T-helper 2 cell (primary cell): ENCODE data around the gene CARS1.

ENCODE experiments used
- DNase-seq, 5 experiments: peaks; one replicate each; pipeline versions ENCODE4 v3.0.0 to v3.0.0-alpha.2; 2012 to 2022

The CARS1 gene

DNA sequence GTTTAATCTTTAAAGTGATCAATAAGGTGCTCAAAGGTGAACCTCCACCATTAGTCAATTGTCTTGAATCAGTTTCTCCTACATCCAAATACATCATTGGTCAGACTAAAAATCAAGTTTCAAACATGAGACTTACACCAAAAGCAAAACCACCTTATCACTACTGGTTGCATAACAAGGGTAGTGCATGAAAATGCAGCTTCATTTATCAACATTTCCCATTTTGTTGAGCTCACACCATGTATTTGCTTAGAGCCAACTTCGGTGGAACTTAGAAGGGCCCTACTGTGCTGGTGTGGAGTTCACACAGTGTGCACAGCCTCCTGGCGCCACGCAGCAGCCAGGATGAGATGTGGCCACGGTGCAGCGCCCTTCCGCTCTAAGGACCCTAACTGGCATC lies 104.9 kb downstream of the CARS1 start:
- DNase-seq = no peak

DNA sequence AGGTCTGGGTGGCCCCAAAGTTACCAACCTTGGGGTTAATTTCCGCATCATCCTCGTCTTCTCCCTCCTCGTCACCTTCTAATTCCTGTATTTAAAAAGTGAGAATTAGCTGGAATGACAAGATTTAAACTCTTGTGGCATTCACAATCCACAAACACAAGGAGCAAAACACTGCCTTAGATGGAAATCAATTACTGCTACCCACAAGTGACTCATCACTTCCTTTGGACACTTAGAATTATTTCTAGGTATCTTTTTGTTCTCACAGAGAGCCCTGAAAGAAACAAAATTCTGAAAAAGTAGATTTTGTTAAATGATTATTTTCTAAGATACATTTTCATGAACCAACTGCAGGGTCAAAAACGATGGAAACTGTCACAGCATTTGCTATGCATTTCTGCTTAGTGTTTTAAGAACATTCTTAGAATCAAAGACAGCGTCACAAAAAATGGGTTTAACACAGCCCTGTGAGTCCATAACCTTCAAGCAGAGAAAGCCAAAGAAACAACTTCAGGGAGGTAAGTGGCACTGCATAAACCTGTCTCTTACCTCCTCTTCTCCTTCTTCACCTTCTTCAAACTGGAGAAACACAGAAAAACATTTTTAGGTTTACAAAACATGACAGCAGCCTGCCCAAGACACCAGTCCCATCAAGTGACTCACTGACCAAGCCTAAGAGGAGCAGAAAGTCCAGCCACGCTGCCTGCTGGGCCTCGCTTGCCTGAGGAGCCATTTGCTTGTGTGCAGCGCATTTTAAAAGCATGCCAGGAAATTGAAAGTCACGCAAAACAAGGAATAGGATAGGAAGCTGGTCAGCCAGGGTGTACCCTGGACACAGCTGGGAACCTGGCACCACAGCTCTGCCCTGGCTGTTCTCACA lies 105.8 kb downstream of the CARS1 start:
- DNase-seq = no peak
